Stimulated activated CD4-positive, alpha-beta T cell treated with anti-CD3 and anti-CD28 coated beads, Interleukin-15, amount 100 ng/mL, for 1 hour (primary cell): ENCODE measurements around the gene CCDC12.

Experiments used
- DNase-seq, 2 donors: peaks; one replicate each; pipeline ENCODE4 v3.0.0-alpha.2; 2020; ENCODE audit warnings: low read depth in 1 of 2, low spot score in 1 of 2

Gene CCDC12

GRCh38 chr3:46976326-46977190, at the start of gene CCDC12:
Gene CCDC12, minus strand, starts transcription at chr3:46976745. Its CDS starts 13 bp downstream, at chr3:46976732.
- DNase-seq, result peak; percentile 75 to 86

GRCh38 chr3:47024932-47025331, 48.4 kb upstream of the CCDC12 start:
- DNase-seq, result no peak

GRCh38 chr3:47022641-47023071, 46.1 kb upstream of the CCDC12 start:
- DNase-seq, result no peak

- DNase-seq, result no peak
Measured at GRCh38 chr3:47020311-47020710, 43.8 kb upstream of the CCDC12 start.

GRCh38 chr3:47019201-47019600, 42.7 kb upstream of the CCDC12 start:
- DNase-seq, result no peak

GRCh38 chr3:47018269-47018611, 41.7 kb upstream of the CCDC12 start:
- no peak for DNase-seq

GRCh38 chr3:47017504-47018268, 41.1 kb upstream of the CCDC12 start:
- DNase-seq, result no peak

GRCh38 chr3:47016934-47017435, 40.4 kb upstream of the CCDC12 start:
- no peak for DNase-seq

- no peak for DNase-seq
Measured at GRCh38 chr3:47016086-47016933, 39.8 kb upstream of the CCDC12 start.

GRCh38 chr3:47015151-47015550, 38.6 kb upstream of the CCDC12 start:
- no peak for DNase-seq

GRCh38 chr3:47014036-47014435, 37.5 kb upstream of the CCDC12 start:
- DNase-seq, result no peak

GRCh38 chr3:47013231-47013630, 36.7 kb upstream of the CCDC12 start:
- DNase-seq, result no peak

- DNase-seq, result no peak
Measured at GRCh38 chr3:47012342-47013230, 36.0 kb upstream of the CCDC12 start.

GRCh38 chr3:47011371-47011770, 34.8 kb upstream of the CCDC12 start:
- no peak for DNase-seq

GRCh38 chr3:47010910-47011309, 34.4 kb upstream of the CCDC12 start:
- DNase-seq, result no peak

GRCh38 chr3:47010111-47010712, 33.7 kb upstream of the CCDC12 start:
- DNase-seq, result no peak

- DNase-seq, result peak in 1 of 2 donors; percentile 63
Measured at GRCh38 chr3:47009225-47010110, 32.9 kb upstream of the CCDC12 start.

- DNase-seq, result no peak
Measured at GRCh38 chr3:47008851-47009224, 32.3 kb upstream of the CCDC12 start.
